ENCODE results near the gene DLGAP1.

DNA sequence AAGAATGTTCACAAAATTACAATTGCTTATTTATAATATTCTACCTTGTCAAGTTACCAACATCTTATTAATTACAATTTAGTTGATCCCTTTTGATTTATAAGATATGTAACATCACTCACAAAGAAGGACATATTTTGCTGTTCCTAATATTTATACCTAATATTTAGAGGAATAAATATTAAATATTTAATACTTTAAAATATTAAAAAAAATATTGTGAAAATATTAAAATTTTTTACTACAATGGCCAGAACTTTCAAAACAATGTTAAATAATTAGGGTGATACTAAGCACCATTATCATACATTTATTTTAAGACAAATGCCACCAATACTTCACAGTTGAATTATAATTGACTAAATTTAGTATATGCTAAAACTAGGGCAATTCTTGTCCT is 254.7 kb downstream of the DLGAP1 start:
- TF ChIP-seq BRCA1 (IDR thresholded peaks at IDR 0.05; ENCODE audit: low read depth, low read length) (no peak), ZNF274 (IDR thresholded peaks at IDR 0.05; ENCODE audit: borderline replicate concordance, extremely low read depth, low read length) (no peak), HDAC2 (IDR thresholded peaks at IDR 0.05; ENCODE audit: borderline replicate concordance in 1 of 2, low read depth in 2 of 2, low read length in 2 of 2) (no peak), KDM5A (IDR thresholded peaks at IDR 0.05; ENCODE audit: low read length) (no peak), EP300 (IDR thresholded peaks at IDR 0.05; ENCODE audit: borderline replicate concordance in 1 of 2, low read depth in 2 of 2, low read length in 2 of 2) (no peak), POLR2A (IDR thresholded peaks at IDR 0.05; ENCODE audit: control extremely low read depth in 1 of 2, low read depth in 2 of 2, low read length in 2 of 2) (no peak), EZH2 (IDR thresholded peaks at IDR 0.05; ENCODE audit: low read depth, low read length, severe bottlenecking) (no peak), CHD2 (IDR thresholded peaks at IDR 0.05; ENCODE audit: low read length) (no peak), RXRA (IDR thresholded peaks at IDR 0.05; ENCODE audit: insufficient read depth, low read depth, low read length) (no peak), RAD21 (IDR thresholded peaks at IDR 0.05 in 1 of 2, conservative IDR thresholded peaks at IDR 0.05 in 1 of 2; ENCODE audit: low read depth in 2 of 2, low read length in 2 of 2) (no peak), JUN (IDR thresholded peaks at IDR 0.05; ENCODE audit: low read depth, low read length) (no peak), SRF (IDR thresholded peaks at IDR 0.05; ENCODE audit: low read depth, low read length) (no peak)
- TF ChIP-seq, protein P1, sequence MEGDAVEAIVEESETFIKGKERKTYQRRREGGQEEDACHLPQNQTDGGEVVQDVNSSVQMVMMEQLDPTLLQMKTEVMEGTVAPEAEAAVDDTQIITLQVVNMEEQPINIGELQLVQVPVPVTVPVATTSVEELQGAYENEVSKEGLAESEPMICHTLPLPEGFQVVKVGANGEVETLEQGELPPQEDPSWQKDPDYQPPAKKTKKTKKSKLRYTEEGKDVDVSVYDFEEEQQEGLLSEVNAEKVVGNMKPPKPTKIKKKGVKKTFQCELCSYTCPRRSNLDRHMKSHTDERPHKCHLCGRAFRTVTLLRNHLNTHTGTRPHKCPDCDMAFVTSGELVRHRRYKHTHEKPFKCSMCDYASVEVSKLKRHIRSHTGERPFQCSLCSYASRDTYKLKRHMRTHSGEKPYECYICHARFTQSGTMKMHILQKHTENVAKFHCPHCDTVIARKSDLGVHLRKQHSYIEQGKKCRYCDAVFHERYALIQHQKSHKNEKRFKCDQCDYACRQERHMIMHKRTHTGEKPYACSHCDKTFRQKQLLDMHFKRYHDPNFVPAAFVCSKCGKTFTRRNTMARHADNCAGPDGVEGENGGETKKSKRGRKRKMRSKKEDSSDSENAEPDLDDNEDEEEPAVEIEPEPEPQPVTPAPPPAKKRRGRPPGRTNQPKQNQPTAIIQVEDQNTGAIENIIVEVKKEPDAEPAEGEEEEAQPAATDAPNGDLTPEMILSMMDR (IDR thresholded peaks at IDR 0.05; ENCODE audit: control extremely low read depth in 1 of 3, insufficient read depth in 1 of 3, low read depth in 1 of 3, low read length in 3 of 3), result no peak
- TF ChIP-seq, protein P2, sequence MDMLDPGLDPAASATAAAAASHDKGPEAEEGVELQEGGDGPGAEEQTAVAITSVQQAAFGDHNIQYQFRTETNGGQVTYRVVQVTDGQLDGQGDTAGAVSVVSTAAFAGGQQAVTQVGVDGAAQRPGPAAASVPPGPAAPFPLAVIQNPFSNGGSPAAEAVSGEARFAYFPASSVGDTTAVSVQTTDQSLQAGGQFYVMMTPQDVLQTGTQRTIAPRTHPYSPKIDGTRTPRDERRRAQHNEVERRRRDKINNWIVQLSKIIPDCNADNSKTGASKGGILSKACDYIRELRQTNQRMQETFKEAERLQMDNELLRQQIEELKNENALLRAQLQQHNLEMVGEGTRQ (IDR thresholded peaks at IDR 0.05; ENCODE audit: low read length), result no peak
